ENCODE results near the gene ARL2BP. TPM values are rescaled to one million over a fixed set of nuclear protein-coding genes. Genes with fewer than 3 reads are reported as not detected.

Gene ARL2BP
- total RNA-seq, 2 donors from 2014 or later, result 56.4 to 80.4 TPM

DNA sequence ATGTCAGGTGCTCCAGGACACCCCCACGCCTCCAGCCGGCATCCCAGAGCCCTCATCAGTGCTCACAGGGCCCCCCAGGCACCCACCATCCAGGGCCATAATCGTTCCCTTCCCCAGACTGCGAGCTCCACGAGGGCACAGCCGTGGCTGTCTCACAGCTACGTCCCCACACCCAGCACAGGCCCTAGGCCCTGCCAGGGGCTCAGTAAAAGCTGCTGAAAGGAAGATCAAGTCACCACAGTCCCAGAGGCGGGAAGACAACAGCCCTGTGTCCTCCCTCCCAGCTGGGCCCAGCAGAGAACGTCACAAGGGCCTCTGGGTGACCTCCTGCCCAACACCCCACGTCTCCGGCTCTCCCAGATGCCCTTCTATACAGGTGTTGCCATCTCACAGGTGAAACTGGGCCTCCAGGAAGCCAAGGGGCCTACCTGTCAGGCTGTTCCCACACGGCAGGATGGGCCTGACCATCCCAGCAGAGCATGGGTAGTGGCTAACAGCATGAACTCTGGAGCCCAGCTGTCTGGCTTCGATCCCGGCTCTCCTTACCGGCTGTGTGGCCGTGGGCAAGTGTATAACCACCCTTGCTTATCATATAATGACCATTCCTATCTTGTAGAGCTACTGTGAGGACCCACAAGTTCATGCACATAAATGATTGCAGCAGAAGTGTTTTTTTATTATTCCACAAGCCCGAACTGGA is 17.9 kb downstream of the ARL2BP start:
- DNase-seq (ENCODE audit: low spot score), result no peak

DNA sequence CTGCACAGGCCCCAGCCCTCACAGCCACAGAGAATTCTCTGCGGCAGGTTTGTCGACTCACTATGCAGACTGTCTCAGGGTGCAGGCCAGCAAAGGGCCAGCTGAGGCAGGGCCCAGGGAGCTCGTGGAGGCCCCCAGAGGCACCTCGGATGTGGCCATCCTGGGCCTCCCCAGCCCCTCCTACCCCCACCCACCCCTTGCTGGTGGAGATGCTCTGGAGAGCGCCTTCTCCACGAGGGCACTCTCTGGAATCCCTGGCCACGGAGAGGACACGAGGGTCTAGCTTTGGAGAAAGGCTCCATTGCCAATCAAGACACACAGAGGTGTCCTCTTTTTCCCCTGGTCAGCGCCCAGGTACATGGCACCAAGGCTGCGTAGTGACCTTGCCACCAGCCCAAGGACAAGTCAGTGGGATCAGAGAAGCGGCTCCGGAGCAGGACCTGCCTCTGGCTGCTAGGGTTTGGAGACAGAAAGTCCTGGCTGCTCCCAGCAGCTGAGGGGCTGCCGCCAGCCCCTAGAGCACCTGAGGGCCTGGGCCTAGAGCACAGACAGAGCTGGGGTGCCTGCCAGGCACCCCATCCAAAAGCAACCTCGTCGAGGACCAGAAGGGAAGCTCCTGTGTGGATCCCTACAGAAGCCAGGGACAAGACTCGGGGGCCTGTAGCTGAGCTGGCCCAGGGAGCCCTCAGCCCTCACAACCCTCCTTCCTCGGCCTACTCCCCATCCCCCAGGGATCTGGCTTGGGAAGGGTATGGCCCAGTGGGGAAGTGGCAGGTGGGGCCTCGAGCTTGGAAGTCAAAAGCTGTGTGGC is 18.7 kb downstream of the ARL2BP start:
- Histone ChIP-seq H3K4me1 (peaks cover 0 to 47% of the 10 kb centered on the region in 2 donors), H3K27ac (no peak overlapping the region), H3K9me3 (no peaks in the 10 kb centered on the region), H3K27me3 (no peaks in the 10 kb centered on the region), H3K36me3 (no peaks in the 10 kb centered on the region), H3K4me3 (no peak overlapping the region)
- TF ChIP-seq, protein P1, sequence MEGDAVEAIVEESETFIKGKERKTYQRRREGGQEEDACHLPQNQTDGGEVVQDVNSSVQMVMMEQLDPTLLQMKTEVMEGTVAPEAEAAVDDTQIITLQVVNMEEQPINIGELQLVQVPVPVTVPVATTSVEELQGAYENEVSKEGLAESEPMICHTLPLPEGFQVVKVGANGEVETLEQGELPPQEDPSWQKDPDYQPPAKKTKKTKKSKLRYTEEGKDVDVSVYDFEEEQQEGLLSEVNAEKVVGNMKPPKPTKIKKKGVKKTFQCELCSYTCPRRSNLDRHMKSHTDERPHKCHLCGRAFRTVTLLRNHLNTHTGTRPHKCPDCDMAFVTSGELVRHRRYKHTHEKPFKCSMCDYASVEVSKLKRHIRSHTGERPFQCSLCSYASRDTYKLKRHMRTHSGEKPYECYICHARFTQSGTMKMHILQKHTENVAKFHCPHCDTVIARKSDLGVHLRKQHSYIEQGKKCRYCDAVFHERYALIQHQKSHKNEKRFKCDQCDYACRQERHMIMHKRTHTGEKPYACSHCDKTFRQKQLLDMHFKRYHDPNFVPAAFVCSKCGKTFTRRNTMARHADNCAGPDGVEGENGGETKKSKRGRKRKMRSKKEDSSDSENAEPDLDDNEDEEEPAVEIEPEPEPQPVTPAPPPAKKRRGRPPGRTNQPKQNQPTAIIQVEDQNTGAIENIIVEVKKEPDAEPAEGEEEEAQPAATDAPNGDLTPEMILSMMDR (IDR thresholded peaks at IDR 0.05), result no peak
- DNase-seq (ENCODE audit: low spot score), result no peak

More for the DNA sequence above, 17.9 kb downstream of the ARL2BP start:
- H3K27ac ChIP-seq, result no peak overlapping the region
- no peaks in the 10 kb centered on the region for H3K27me3 ChIP-seq
- no peaks in the 10 kb centered on the region for H3K36me3 ChIP-seq
- TF ChIP-seq, protein P1 (IDR thresholded peaks at IDR 0.05), result no peak
- H3K9me3 ChIP-seq, result no peaks in the 10 kb centered on the region
- peaks cover 0 to 39% of the 10 kb centered on the region in 2 donors for H3K4me1 ChIP-seq
- no peak overlapping the region for H3K4me3 ChIP-seq

DNA sequence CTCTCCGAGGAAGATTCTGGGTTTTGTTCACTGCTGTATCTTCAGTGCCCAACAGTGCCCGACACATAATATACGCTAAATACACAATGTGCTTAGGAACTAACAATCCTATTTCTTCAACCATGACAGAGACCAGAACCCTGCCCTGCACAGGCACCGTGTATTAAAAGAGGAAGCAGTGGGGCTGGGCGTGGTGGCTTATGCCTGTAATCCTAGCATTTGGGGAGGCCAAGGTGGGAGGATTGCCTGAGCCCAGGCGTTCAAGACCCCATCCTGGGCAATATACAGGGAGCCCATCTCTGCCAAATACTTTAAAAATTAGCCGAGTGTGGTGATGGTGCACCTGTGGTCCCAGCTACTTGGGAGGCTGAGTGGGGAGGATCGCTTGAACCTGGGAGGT is 19.3 kb downstream of the ARL2BP start:
- Histone ChIP-seq H3K9me3 (no peaks in the 10 kb centered on the region), H3K27ac (peak overlapping the region in 1 of 2 donors; percentile 68), H3K4me3 (no peak overlapping the region), H3K27me3 (no peaks in the 10 kb centered on the region), H3K36me3 (no peaks in the 10 kb centered on the region), H3K4me1 (peaks cover 0 to 53% of the 10 kb centered on the region in 2 donors)
- no peak for DNase-seq (ENCODE audit: low spot score)
- TF ChIP-seq, protein P1 (IDR thresholded peaks at IDR 0.05), result no peak

DNA sequence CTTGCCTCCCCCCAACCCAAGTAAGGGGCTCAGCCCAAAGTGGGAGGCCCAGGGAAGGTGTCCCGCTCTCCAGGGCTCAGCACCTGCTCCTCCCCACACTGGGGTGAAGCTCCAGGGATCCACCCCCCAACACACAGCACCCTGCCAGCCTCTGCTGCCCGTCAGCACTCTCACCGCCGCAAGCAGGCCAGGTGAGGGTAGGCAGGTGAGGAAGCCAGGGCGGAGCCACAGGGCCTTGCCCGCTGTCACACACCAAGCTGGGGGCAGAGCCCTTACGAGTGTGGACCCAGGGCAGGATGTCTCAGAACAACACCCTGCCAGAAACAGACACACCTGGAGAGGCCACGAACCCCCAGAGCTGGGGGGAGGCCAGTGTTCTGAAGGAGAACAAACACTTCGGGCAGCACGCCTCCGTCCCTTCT is 19.9 kb downstream of the ARL2BP start:
- Histone ChIP-seq H3K36me3 (no peaks in the 10 kb centered on the region), H3K4me3 (no peak overlapping the region), H3K4me1 (peaks cover 0 to 58% of the 10 kb centered on the region in 2 donors), H3K27ac (peak overlapping the region in 1 of 2 donors; percentile 68), H3K27me3 (no peaks in the 10 kb centered on the region), H3K9me3 (no peaks in the 10 kb centered on the region)
- TF ChIP-seq, protein P1 (IDR thresholded peaks at IDR 0.05), result no peak
- no peak for DNase-seq (ENCODE audit: low spot score)

DNA sequence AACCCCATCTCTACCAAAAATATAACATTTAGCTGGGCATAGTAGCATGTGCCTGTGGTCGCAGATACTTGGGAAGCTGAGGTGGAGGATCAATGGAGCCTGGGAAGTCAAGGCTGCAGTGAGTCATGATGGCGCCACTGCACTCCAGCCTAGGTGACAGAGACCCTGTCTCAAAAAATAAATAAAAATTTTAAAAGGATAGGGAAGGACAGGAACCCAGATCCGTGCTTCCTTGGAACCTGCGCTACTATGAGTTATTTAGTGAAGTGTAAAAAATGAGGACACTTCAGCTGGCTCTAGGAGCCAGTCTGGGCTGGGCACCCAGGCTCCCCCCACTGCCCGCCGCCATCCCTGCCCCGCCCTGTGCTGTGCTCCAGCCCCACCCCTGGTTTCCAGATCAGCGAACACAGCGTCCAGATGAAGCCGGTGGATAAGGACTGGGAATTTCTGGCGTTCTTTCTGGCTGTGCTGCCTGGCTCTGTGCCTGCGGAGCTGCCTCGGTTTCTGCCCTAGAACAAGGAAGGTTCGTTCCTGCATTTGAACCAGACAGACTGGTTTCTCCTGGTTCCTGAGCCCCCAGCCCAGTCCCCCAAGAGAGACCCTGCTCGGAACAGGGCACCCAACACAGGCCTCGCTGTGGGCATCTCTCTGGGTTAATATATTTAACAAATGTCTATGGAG is 20.9 kb downstream of the ARL2BP start:
- Histone ChIP-seq H3K9me3 (no peaks in the 10 kb centered on the region), H3K4me1 (peaks cover 0 to 51% of the 10 kb centered on the region in 2 donors), H3K27ac (peak overlapping the region; percentile 68 to 72), H3K27me3 (no peaks in the 10 kb centered on the region), H3K36me3 (no peaks in the 10 kb centered on the region), H3K4me3 (peak overlapping the region in 1 of 2 donors; percentile 7)
- TF ChIP-seq, protein P1 (IDR thresholded peaks at IDR 0.05), result no peak
- DNase-seq (ENCODE audit: low spot score), result peak; percentile 66

All from right atrium auricular region (tissue), 2 donors.